K562 (cell line): ENCODE data around the gene TAOK2. TPM values are rescaled to one million over a fixed set of nuclear protein-coding genes. Genes with fewer than 3 reads are reported as not detected.
A peak's percentile ranks its signal among the peaks of the same experiment; 100 is the strongest.

ENCODE experiments used
- CEBPG ChIP-seq, 3 experiments: fragments of 200-800 bp in 1 of 3; sonication (Bioruptor generic) in 1 of 3; sonication (generic) in 1 of 3; formaldehyde crosslinking in 1 of 3; IDR thresholded peaks in 2 of 3; conservative IDR thresholded peaks in 1 of 3; 2 replicates each; pipeline versions ENCODE4 v1.6.1 to v1.8.0; 2016 to 2022; ENCODE audit warnings: missing compliant biosample characterization in 2 of 3, missing genetic modification characterization in 2 of 3, mild to moderate bottlenecking in 1 of 3, missing genetic modification reagents in 1 of 3
- CSDE1 ChIP-seq, 2 experiments: fragments of 450-650 bp; IDR thresholded peaks; 2 replicates each; pipeline ENCODE4 v1.6.1; 2016; ENCODE audit warnings: mild to moderate bottlenecking in 1 of 2
- HNRNPLL ChIP-seq: fragments of 200-400 bp; formaldehyde crosslinking; IDR thresholded peaks from 2 replicates; pipeline ENCODE4 v1.6.1; 2017; ENCODE audit warnings: low read length, low read depth, mild to moderate bottlenecking; ENCODE audit not compliant: poor library complexity, severe bottlenecking
- KHSRP ChIP-seq: fragments of 450-650 bp; IDR thresholded peaks from 2 replicates; pipeline ENCODE4 v1.6.1; 2017
- ZNF143 ChIP-seq: sonication (generic); formaldehyde crosslinking; IDR thresholded peaks from 2 replicates; pipeline ENCODE4 v1.9.0; 2022; ENCODE audit warnings: mild to moderate bottlenecking, missing genetic modification reagents
- ZNF76 ChIP-seq: fragments of 250-450 bp; sonication (Bioruptor Pico); IDR thresholded peaks from 2 replicates; pipeline ENCODE4 v1.4.0; 2020; ENCODE audit warnings: mild to moderate bottlenecking, moderate library complexity, borderline replicate concordance
- polyA plus RNA-seq, 8 experiments: library from polyadenylated mRNA; depleted of rRNA in 4 of 8; stranded (reverse) in 5 of 8; unstranded in 3 of 8; fragments of >200 nt; fragmentation: Nextera tagmentation in 2 of 8; fragmentation: Illumina TruSeq in 1 of 8; extraction: Ambion mirVana in 2 of 8; extraction: Trizol in 1 of 8; gene quantifications; 2 replicates each; pipeline versions ENCODE4 v1.2.1 to v1.2.3, GENCODE V29; 2011 to 2014; ENCODE audit warnings: inconsistent platforms in 1 of 8, missing spikeins in 1 of 8
- total RNA-seq, 7 experiments: library from RNA; depleted of rRNA in 6 of 7; stranded (reverse); fragments of >200 nt in 6 of 7; fragmentation: Illumina TruSeq in 2 of 7; extraction: Trizol in 2 of 7; gene quantifications; 2 replicates each; pipeline versions ENCODE4 v1.2.1 to v1.2.3, GENCODE V29; 2011 to 2021; ENCODE audit warnings: low replicate concordance in 1 of 7
- TF ChIP-seq, protein P1 (sequence below): sonication (generic); formaldehyde crosslinking; IDR thresholded peaks from 2 replicates; pipeline ENCODE4 v1.8.0; 2023; ENCODE audit warnings: mild to moderate bottlenecking, missing genetic modification reagents
- TF ChIP-seq, protein P2 (sequence below): fragments of 250-450 bp; sonication (Bioruptor Pico); IDR thresholded peaks from 2 replicates; pipeline ENCODE4 v1.9.0; 2021; ENCODE audit warnings: mild to moderate bottlenecking, inconsistent platforms
- TF ChIP-seq, protein P3 (sequence below), 2 experiments: fragments of 450-650 bp; IDR thresholded peaks; 2 replicates each; pipeline ENCODE4 v1.6.1; 2016; ENCODE audit warnings: mild to moderate bottlenecking in 2 of 2, borderline replicate concordance in 1 of 2, low read depth in 1 of 2, moderate library complexity in 1 of 2

The TAOK2 gene
- total and polyA plus RNA-seq, 9 of the 15 experiments (the other 6 are each of a cell fraction or from before 2014, with no cell fraction given): 0.10 to 41.8 (median 13.7) TPM

DNA sequence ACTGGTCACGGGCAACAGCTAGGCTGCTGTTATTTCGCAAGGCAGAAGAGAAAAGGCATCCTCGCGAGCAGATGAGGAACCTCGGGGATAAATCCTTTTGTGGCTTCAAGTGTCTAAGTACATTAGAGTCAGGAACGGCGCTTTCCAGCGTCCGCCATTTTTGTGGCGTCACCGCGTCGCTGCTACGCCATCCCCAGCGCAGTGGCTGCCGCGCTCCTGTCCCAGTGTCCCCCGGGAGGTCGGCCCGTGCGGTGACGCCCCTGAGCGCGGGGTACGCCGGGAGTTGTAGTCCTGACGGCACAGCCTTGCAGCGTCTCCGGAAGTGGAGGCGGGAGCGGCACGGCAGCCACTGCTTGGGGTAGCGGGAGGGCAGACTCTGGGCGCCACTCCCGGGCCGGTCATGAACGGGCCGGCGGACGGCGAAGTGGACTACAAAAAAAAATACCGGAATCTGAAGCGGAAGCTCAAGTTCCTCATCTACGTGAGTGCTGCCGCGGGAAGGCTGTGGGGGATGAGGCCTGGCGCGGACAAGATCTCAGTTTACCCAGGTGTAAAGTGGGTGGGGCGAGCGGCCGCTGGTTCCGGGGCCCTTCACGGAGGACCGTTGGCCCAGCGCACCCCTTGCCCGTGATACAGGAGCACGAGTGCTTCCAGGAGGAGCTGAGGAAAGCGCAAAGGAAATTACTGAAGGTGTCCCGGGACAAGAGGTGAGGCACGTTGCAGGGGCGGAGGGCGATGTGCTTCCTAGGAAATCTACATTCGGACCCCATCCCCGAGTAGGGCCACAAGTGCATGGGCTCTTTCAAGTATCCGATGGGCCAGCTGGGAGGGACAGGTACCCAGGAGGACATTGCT lies 22.5 kb downstream of the TAOK2 start, which contains the start of gene INO80E (continued):
- TF ChIP-seq ZNF143 (CRISPR knock-in tag): peak; percentile 97
- TF ChIP-seq ZNF76 (CRISPR knock-in tag): 0 out of 2 replicates have a peak, but pooled peaks have one; percentile 47
- TF ChIP-seq, protein P1, sequence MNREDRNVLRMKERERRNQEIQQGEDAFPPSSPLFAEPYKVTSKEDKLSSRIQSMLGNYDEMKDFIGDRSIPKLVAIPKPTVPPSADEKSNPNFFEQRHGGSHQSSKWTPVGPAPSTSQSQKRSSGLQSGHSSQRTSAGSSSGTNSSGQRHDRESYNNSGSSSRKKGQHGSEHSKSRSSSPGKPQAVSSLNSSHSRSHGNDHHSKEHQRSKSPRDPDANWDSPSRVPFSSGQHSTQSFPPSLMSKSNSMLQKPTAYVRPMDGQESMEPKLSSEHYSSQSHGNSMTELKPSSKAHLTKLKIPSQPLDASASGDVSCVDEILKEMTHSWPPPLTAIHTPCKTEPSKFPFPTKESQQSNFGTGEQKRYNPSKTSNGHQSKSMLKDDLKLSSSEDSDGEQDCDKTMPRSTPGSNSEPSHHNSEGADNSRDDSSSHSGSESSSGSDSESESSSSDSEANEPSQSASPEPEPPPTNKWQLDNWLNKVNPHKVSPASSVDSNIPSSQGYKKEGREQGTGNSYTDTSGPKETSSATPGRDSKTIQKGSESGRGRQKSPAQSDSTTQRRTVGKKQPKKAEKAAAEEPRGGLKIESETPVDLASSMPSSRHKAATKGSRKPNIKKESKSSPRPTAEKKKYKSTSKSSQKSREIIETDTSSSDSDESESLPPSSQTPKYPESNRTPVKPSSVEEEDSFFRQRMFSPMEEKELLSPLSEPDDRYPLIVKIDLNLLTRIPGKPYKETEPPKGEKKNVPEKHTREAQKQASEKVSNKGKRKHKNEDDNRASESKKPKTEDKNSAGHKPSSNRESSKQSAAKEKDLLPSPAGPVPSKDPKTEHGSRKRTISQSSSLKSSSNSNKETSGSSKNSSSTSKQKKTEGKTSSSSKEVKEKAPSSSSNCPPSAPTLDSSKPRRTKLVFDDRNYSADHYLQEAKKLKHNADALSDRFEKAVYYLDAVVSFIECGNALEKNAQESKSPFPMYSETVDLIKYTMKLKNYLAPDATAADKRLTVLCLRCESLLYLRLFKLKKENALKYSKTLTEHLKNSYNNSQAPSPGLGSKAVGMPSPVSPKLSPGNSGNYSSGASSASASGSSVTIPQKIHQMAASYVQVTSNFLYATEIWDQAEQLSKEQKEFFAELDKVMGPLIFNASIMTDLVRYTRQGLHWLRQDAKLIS: peak; percentile 84; the same call in 1 of the 2 replicates
- TF ChIP-seq, protein P2, sequence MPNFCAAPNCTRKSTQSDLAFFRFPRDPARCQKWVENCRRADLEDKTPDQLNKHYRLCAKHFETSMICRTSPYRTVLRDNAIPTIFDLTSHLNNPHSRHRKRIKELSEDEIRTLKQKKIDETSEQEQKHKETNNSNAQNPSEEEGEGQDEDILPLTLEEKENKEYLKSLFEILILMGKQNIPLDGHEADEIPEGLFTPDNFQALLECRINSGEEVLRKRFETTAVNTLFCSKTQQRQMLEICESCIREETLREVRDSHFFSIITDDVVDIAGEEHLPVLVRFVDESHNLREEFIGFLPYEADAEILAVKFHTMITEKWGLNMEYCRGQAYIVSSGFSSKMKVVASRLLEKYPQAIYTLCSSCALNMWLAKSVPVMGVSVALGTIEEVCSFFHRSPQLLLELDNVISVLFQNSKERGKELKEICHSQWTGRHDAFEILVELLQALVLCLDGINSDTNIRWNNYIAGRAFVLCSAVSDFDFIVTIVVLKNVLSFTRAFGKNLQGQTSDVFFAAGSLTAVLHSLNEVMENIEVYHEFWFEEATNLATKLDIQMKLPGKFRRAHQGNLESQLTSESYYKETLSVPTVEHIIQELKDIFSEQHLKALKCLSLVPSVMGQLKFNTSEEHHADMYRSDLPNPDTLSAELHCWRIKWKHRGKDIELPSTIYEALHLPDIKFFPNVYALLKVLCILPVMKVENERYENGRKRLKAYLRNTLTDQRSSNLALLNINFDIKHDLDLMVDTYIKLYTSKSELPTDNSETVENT (CRISPR knock-in tag): 0 out of 2 replicates have a peak, but pooled peaks have one; percentile 37
- TF ChIP-seq CEBPG (CRISPR knock-in tag; IDR thresholded peaks at IDR 0.05): peak; percentile 29; the same call in 1 of the 2 replicates
- no peak for TF ChIP-seq CEBPG (tag; conservative IDR thresholded peaks at IDR 0.05 in 1 of 2, IDR thresholded peaks at IDR 0.05 in 1 of 2)
- peak in 1 of 2 experiments; percentile 74; a peak in 2 of 4 replicates for TF ChIP-seq CSDE1 (IDR thresholded peaks at IDR 0.05)
- peak; percentile 66 for TF ChIP-seq HNRNPLL
- TF ChIP-seq, protein P3, sequence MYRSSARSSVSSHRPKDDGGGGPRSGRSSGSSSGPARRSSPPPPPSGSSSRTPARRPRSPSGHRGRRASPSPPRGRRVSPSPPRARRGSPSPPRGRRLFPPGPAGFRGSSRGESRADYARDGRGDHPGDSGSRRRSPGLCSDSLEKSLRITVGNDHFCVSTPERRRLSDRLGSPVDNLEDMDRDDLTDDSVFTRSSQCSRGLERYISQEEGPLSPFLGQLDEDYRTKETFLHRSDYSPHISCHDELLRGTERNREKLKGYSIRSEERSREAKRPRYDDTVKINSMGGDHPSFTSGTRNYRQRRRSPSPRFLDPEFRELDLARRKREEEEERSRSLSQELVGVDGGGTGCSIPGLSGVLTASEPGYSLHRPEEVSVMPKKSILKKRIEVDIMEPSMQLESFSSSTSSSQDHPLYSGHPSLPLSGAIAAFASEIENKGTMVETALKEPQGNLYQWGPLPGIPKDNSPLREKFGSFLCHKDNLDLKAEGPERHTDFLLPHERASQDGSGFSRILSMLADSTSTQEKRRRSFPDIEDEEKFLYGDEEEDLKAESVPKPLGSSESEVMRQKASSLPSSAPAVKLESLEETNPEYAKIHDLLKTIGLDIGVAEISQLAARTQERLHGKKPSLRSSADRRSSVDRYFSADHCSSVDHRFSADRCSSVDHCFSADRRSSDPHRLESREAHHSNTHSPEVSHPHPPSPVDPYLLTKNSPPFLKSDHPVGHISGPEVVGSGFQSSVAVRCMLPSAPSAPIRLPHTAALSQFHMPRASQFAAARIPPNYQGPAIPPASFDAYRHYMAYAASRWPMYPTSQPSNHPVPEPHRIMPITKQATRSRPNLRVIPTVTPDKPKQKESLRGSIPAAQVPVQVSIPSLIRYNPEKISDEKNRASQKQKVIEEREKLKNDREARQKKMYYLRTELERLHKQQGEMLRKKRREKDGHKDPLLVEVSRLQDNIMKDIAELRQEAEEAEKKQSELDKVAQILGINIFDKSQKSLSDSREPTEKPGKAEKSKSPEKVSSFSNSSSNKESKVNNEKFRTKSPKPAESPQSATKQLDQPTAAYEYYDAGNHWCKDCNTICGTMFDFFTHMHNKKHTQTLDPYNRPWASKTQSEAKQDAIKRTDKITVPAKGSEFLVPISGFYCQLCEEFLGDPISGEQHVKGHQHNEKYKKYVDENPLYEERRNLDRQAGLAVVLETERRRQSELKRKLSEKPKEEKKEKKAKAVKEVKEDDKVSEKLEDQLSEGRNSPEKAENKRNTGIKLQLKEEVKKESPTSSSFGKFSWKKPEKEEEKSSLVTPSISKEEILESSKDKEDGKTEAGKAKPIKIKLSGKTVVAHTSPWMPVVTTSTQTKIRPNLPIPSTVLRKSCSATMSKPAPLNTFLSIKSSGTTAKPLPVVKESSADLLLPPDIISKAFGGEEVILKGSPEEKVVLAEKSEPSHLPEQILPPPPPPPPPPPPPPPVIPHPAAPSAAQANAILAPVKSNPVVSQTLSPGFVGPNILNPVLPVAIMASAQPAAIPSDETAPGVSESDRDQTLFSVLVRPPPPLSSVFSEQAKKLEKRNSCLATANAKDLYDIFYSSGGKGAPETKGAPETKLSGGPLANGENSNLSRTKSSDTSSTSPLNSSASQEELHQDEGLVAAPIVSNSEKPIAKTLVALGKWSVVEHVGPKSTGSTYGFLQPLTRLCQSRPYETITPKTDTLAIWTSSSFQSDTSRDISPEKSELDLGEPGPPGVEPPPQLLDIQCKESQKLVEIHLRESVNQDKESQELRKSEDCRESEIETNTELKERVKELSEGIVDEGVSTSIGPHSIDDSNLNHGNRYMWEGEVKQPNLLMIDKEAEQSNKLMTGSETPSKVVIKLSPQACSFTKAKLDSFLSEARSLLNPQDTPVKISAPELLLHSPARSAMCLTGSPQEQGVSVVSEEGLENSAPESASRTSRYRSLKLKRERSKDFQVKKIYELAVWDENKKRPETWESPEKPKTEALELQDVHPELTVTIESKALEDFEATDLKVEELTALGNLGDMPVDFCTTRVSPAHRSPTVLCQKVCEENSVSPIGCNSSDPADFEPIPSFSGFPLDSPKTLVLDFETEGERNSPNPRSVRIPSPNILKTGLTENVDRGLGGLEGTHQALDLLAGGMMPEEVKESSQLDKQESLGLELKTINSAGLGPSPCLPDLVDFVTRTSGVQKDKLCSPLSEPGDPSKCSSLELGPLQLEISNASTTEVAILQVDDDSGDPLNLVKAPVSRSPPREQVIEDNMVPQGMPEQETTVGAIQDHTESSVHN (IDR thresholded peaks at IDR 0.05; ENCODE audit: borderline replicate concordance in 1 of 2, low read depth in 1 of 2): no peak
- peak; percentile 55; the same call in 1 of the 2 replicates for TF ChIP-seq KHSRP
